ENCODE results near the gene AKT2. TPM values are rescaled to one million over a fixed set of nuclear protein-coding genes. Genes with fewer than 3 reads are reported as not detected.
"Not testable (repeated sequence)": the region's sequence is repeated elsewhere in the genome, so short reads cannot be mapped to it uniquely, and the experiment has no call there.

AKT2 gene
- total RNA-seq, 1 experiment from 2014 or later = 78.4 TPM

DNA sequence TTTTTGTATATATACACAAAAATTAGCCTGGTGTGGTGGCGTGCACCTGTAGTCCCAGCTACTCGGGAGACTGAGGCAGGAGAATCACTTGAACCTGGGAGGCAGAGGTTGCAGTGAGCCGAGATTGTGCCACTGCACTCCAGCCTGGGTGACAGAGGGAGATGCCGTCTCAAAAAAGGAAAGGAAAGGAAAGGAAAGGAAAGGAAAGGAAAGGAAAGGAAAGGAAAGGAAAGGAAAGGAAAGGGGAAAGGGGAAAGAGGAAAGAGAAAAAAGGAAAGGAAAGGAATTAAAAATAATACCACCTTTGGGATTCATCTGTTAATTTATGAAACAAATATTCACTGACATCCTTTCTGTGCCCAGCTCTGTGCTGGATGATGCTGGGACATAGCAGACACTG, 66.1 kb downstream of the AKT2 start:
- DNase-seq (ENCODE audit: low spot score) = not testable (repeated sequence)

DNA sequence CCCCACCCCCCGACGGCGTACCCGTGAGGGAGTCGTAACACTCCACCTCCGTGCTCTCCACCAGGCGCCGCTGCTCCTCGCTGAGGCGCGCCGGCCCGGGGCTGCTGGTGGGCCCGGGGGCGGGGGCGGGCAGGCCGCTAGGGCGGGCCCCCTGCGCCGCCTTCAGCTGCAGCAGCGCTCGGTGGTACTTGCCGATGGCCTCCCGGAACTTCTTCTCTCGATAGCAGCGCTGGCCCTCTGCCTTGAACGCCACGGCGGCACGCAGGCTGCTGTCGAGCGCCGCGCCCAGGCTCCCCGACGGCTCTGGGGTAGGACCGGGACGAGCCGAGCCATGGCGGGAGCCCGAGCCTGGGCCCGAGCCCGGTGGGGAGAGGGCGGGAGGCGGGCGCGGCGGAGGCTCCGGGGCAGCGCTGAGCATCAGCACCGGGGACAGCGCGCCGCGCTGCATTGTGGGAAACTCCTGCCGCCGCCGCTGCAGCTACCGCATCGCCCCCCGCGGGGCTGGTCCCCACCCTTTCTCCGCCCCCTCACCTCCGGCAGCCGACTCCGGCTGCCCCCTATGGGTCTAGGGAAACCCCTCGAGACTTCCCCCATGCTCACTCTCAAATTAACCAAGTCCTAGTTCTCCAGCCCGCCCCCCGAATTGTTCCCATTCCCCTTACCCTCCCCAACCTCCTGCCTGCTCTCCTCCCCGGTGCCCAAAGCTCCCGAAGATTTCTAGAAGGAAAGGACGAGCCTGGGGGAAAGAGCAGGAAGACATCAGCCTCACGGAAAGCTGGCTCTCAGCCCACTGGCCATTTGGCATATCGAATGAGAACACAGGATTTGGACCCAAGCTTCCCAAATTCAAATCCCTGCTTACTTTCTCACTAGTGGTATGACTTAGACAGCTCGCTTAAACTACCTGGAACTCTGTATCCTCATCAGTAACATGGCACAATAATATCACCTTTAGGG, 66.9 kb downstream of the AKT2 start, which contains the start of gene TTC9B:
TTC9B (minus strand) TSS at position 451 of the 957 bp plus-strand sequence; CDS start at position 448, 3 bp downstream.
- no peak for DNase-seq (ENCODE audit: low spot score)

- DNase-seq (ENCODE audit: low spot score) = no peak
These were observed 67.9 kb downstream of the AKT2 start for GRCh38 chr19:40217027-40217810.

GRCh38 chr19:40216777-40217026, 68.4 kb downstream of the AKT2 start:
- no peak for DNase-seq (ENCODE audit: low spot score)

DNA sequence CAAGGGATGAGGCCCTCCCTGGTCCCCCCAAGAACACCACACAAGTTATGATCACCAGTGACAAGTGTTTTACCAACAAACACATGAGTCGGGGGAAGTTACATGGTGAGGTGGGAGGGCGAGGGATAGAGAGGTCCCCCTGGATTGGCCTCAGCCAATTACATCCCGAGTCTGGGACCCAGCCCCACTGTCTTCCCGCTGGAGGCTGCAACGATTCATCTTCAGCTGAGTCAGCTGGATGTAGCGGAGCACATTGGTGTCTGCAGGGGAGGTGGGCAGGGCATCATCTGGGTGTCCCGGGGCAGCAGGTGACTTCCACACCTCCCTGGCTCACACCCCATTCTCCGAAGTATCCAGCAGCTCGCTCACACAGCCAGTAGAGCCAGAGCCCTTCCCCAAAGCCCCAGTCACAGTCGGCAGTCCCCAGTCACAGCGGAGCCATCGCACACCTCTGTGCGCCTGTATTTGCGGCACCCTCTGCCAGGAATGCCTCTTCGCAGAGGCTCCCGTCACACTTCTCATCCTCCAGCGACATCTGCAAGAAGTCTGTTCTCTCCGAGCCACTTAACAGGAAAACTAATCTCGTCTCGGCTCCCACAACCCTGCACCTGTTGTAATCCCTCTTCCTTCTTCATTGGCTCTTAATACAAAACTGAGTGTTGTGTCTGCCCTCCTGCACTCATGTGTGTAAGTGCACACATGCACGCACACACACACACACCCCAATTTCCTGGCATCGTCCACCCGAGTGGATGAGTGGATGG, 69.0 kb downstream of the AKT2 start:
- no peak for DNase-seq (ENCODE audit: low spot score)

GRCh38 chr19:40214936-40215335, 70.2 kb downstream of the AKT2 start:
- DNase-seq (ENCODE audit: low spot score) = no peak

DNA sequence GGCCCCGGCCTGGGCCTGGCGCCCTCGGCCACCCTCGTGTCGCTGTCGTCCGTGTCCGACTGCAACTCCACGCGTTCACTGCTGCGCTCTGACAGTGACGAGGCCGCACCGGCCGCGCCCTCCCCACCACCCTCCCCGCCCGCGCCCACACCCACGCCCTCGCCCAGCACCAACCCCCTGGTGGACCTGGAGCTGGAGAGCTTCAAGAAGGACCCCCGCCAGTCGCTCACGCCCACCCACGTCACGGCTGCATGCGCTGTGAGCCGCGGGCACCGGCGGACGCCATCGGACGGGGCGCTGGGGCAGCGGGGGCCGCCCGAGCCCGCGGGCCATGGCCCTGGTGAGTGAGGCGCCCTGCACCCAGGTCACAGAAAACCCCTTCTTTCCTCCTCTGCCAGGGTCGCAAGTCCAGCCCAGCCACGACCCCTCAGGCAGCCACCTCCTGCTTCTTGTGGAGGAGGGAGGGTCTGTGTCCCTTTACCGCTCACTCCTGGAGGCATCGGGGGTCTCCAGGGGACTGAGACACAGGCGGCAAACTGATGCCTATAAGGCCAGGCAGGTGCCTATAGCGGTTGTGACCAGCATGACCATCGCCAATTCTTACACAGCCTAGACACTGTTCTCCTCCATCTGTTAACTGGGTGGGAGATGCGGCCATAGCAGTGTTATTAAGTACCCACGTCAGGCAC, 71.1 kb downstream of the AKT2 start:
- DNase-seq (ENCODE audit: low spot score) = no peak

DNA sequence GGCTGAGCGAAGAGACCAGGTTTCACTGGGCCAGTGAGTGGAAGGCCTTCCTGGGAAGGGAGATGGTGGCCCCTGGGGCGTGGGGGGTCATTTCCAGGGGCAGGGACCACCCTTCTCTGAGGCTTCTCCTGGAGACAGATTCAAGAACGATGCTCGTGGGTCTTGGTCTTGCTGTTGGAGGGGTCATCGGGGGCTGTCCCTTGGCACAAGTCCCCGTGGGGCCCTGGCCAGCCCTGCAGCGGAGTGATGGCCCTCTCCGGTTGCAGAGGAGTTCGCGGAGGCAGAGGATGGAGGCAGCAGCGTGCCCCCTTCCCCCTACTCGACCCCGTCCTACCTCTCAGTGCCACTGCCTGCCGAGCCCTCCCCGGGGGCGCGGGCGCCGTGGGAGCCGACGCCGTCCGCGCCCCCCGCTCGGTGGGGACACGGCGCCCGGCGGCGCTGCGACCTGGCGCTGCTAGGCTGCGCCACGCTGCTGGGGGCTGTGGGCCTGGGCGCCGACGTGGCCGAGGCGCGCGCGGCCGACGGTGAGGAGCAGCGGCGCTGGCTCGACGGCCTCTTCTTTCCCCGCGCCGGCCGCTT, 71.8 kb downstream of the AKT2 start:
- DNase-seq (ENCODE audit: low spot score) = no peak

- DNase-seq (ENCODE audit: low spot score) = no peak
These were observed 74.3 kb downstream of the AKT2 start for GRCh38 chr19:40210889-40211288.

DNA sequence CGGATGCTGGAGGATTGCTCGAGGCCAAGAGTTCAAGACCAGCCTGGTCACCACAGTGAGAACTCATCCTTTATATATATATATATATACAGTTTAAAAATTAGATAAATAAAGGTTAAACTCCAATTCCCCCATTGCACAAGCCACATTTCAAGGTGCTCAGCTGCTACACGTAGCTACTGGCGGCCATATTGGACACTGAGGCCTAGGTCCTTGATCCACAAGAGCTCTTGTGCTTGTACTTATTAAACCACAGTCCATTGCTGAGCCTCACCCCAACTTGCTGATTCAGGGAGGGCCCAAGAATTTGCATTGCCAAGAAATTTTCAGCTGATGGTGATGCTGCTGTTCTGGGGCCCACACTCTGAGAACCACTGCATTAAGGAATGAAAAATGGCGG, 76.5 kb downstream of the AKT2 start:
- no peak for DNase-seq (ENCODE audit: low spot score)

DNA sequence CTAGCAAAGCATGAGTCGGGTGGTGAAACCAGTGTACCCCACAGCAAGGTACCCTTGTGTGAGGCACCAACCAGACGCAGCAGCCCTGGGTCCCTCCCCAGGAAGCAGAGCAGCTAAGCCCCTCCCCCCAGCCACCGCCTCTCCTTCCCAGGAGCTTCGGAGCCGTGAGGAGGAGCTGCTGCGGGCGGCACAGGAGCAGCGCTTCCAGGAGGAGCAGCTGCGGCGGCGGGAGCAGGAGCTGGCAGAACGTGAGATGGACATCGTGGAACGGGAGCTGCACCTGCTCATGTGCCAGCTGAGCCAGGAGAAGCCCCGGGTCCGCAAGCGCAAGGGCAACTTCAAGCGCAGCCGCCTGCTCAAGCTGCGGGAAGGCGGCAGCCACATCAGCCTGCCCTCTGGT, 79.4 kb downstream of the AKT2 start:
- no peak for DNase-seq (ENCODE audit: low spot score)

DNA sequence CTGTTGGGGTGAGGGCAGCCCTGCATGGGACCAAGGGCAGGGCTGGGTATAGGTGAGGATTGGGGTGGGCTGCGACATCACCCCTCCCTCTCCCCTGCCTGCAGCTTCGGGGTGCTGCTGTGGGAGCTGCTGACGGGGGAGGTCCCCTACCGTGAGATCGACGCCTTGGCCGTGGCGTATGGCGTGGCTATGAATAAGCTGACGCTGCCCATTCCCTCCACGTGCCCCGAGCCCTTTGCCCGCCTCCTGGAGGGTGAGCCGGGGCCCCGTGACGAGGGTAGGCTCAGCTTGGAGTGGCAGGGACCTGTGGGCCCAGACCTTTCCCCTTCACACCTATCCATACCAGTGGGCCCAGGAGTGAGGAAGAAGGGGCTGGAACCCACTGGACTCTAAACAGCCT, 80.8 kb downstream of the AKT2 start:
- DNase-seq (ENCODE audit: low spot score) = no peak

DNA sequence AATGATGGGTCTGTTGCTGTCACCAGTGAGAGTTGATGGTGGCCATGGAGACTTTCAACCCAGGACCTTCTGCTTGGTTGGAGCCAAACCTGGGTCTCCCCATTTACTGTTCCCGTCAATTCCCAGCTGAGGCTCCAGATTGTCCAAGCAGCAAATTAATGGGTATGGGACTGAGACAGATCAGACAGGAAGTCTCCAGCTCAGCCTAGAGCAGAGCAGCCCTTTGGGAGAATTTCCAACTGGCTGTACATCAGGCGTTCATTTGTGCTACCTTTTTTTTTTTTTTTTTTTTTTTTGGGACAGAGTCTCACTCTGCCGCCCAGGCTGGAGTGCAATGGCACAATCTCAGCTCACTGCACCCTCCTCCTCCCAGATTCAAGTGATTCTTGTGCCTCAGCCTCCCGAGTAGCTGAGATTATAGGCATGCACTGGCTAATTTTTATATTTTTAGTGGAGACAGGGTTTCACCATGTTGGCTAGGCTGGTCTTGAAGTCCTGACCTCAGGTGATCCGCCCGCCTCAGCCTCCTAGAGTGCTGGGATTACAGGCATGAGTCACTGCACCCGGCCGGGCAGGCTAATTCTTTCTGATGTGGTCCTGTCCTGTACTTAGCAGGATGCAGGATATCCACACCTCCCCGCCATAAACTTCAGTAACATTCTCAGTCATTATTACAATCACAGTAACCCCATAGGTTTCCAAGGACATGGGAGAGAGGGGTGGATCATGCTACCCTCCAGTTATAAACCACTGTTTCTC, 84.6 kb downstream of the AKT2 start:
- DNase-seq (ENCODE audit: low spot score) = peak; percentile 82

DNA sequence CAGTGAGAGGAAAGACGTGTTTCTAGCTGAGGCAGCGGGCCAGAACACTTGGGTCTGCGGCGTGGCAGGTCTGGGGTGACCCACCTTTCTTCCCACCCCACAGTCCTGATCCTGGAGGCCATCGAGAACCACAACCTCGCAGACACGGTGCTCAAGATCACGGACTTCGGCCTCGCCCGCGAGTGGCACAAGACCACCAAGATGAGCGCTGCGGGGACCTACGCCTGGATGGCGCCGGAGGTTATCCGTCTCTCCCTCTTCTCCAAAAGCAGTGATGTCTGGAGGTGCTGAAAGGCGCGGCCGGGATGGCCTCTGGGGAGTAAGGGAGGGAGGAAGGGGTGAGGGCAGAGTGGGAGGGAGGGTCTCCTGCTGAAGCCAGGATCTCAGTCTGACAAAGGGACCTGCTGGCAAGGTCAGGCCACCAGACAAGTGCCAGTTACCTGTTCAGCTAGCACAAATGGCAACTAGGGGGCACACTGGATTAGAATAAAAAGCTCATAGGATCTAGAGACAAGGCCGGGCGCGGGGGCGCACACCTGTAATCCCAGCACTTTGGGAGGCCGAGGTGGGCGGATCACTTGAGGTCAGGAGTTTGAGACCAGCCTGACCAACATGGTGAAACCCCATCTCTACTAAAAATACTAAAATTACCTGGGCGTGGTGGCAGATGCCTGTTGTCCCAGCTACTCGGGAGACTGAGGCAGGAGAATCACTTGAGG, 86.7 kb downstream of the AKT2 start:
- DNase-seq (ENCODE audit: low spot score) = no peak

DNA sequence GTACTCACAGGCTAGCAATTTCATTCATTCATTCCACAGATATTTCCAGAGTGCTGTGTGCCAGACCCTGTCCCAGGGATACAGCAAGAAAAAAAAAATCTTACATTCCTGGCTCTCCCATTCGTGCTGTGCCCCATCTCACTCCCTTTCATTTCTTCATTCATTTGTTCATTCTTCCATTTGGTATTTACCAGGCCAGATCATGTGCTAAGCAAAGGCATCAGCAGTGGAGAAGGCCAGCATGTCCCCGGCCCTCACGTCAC, 91.6 kb downstream of the AKT2 start:
- no peak for DNase-seq (ENCODE audit: low spot score)

DNA sequence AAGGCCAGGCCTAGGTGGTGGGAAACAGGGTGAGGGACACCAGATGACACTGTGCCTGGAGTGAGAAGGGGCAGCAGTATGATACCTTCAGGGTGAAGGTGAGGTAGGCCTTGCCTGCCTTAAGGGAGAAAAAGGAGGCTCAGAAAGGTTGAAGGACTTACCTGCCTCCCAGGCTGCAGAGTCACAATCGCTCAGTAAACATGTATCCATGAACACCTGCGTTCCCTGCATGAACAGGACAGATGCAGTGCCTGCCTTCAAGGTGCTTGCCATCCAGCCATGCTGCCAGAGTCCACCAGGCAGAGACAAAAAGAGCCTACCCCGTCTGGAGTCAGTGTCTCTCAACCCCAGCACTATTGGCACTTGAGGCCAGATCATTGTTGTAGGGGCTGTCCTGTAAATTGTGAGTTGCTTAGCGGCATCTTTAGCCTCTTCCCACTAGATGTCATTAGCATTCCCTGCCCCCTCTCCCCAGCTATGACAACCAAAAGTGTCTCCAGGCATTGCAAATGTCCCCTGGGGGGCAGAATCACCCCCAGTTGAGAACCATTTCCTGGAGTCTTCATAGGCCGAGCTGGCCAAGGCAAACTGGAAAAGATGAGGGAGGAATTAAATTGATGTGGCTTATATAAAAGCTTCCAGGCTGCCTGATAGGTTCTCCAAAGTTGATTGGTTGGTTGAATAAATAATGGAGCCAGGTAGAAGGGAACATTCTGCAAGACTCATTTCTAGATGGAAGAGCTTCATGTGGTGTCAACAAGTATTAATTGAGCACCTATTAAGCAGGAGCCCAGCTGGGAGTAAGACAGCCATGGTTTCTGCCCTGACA, 92.2 kb downstream of the AKT2 start:
- DNase-seq (ENCODE audit: low spot score) = no peak

DNA sequence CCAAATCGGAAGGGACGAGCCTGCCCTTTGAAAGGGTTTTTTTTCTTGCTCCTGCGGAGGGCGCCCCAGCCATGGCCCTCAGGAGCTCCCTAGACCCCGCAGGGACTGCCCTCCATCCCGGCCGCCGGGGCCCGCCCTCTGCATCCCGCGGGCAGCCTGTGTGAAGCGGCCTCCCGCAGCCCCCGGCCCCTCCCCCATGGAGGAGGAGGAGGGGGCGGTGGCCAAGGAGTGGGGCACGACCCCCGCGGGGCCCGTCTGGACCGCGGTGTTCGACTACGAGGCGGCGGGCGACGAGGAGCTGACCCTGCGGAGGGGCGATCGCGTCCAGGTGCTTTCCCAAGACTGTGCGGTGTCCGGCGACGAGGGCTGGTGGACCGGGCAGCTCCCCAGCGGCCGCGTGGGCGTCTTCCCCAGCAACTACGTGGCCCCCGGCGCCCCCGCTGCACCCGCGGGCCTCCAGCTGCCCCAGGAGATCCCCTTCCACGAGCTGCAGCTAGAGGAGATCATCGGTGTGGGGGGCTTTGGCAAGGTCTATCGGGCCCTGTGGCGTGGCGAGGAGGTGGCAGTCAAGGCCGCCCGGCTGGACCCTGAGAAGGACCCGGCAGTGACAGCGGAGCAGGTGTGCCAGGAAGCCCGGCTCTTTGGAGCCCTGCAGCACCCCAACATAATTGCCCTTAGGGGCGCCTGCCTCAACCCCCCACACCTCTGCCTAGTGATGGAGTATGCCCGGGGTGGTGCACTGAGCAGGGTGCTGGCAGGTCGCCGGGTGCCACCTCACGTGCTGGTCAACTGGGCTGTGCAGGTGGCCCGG, 93.1 kb downstream of the AKT2 start:
- DNase-seq (ENCODE audit: low spot score) = no peak
